Activated CD4-positive, alpha-beta T cell treated with anti-CD3 and anti-CD28 coated beads, Interleukin-2, amount 50 U/mL, for 1 hour (primary cell): ENCODE results near the gene SCIMP.
"Not testable (repeated sequence)": the region's sequence is repeated elsewhere in the genome, so short reads cannot be mapped to it uniquely, and the experiment has no call there.

Experiments
- DNase-seq: peaks from one replicate; pipeline ENCODE4 v3.0.0-alpha.2; 2020

Gene SCIMP

GRCh38 chr17:5234645-5235576, at the start of gene SCIMP:
SCIMP (minus strand) TSS chr17:5234860; CDS start chr17:5234755, 105 bp downstream.
- DNase-seq = no peak

DNA sequence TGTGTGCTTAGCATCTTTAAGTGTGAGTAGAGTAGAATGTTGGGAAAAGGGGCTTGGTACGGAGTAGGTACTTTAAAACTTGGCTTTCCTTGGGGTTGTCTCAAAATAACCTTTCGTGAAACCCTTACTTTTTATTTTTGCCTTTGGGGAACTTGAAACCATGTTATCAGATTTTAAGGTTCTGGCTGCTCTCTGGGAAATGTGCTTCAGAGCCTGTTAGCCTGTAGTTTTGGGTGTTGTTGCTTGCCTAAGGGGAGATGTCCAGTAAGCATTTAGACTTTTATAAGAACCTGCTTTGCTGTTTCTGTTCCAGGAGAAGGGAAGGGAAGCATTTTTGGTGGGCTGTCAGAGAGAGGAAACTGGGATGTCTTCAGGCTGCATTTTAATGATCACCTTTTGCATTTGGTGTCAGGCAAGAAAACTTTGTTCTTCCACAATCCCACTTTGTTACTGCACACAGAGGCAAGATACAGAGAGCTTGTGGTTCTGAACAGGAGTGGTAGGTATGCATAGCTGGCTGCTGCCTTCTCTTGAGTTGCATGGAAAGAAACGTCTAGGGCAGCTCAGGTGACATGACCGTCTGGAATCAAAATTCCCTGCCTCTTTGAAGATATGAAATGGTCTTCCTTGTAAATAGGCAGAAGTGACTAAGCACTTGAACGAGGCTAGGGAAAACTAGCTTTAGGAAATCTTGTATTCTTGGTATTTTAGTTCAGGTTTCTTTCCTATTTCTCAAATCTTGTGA, 49.1 kb upstream of the SCIMP start:
- no peak for DNase-seq

- peak; percentile 43 for DNase-seq
These were observed 48.1 kb upstream of the SCIMP start for GRCh38 chr17:5282642-5283217.

DNA sequence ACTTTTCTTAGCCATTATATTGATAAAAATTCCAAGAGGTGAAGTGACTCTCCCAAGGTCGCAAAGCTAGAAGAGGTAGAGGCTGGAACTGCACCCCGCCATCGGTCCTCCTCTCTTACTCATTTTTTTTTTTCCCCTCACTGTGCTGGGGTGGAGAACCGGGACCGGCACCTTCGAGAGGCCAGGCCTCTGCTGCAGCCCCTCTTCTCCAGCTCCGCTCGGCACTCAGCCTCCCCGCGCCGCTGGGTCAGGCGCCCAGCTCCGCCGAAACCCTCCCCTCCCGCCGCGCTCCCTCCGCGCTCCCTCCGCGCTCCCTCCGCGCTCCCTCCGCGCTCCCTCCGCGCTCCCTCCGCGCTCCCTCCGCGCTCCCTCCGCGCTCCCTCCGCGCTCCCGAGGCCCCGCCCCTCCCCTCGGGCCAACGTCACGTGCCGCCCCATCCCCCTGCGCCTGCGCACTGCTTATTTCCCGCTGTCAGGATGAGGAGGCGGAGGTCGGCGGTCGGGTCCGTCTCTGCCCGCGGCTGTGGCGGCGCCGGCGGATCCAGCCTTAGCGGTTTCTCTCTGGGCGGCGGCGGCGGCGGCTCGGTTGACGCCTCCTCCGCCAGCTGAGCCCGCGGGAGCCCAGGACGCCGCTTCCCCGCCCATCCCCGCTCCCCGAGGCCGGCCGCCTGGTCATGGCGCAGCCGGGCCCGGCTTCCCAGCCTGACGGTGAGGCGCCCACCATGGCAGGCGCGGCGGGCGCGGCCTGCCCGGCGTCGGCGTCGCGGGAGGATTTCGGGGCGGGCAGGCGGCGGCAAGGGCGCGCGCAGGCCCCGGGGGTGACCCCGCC, 47.4 kb upstream of the SCIMP start, which contains the start of gene RABEP1:
Gene RABEP1 (plus strand): TSS at position 471 of the 828 bp plus-strand sequence. CDS start 203 bp downstream, at position 674.
- peak; percentile 94 for DNase-seq

- no peak for DNase-seq
These were observed 37.7 kb upstream of the SCIMP start for GRCh38 chr17:5272322-5272721.

DNA sequence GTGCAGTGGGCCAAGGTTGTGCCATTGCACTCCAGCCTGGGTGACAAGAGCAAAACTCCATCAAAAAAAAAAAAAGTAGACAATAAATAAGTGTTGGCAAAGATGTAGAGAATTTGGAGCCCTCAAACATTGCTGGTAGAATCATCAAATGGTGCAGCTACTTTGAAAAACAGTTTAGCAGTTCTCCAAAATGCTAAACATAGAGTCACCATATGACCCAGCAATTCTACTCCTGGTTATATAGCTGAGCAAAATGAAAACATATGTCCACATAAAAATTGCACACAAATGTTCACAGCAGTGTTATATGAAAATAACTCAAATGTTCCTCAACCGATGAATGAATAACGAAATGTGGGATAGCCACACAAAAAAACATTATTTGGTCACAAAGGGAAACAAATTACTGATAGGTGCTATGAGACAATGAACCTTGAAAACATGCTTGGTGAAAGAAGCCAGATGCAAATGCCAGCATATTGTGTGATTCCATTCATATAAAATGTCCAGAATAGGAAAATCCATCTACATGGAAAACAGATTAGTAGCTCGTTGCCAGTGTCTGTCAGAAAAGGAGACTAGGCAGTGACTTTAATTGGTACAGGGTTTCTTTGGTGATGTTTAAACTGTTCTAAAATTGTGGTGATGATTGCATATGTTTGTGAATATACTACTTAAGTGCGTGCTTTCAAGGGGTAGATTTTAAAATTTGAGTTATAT, 34.7 kb upstream of the SCIMP start:
- no peak for DNase-seq

- no peak for DNase-seq
These were observed 30.2 kb upstream of the SCIMP start for GRCh38 chr17:5264893-5265292.

- no peak for DNase-seq
These were observed 28.8 kb upstream of the SCIMP start for GRCh38 chr17:5263441-5263840.

DNA sequence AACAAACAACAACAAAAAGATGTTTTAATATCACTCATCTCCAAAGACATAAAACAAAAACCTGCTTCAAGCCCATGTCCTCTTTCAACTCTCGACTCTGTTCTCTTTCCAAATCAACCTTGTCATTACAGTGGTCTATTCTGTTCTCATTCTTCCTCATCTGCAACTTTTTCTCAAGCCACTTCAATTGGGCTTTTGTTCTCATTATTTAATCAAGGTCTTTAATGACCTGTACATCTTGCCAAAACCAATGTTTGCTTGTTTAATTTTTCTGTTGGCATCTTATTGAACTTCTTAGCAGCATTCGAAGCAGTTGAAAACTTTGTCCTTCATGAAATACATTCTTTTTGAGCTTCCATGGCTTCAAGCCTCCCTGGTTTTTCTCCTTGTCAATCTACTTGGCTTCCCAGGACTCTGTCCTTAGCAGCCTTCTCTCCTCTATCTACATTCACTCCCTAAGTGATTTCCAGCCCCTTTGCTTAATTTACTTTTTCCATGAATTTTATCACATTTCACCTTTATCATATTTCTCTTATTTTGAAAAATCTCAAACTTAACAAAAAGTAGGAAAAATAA, 27.8 kb upstream of the SCIMP start:
- no peak for DNase-seq

GRCh38 chr17:5260542-5260941, 25.9 kb upstream of the SCIMP start:
- no peak for DNase-seq

DNA sequence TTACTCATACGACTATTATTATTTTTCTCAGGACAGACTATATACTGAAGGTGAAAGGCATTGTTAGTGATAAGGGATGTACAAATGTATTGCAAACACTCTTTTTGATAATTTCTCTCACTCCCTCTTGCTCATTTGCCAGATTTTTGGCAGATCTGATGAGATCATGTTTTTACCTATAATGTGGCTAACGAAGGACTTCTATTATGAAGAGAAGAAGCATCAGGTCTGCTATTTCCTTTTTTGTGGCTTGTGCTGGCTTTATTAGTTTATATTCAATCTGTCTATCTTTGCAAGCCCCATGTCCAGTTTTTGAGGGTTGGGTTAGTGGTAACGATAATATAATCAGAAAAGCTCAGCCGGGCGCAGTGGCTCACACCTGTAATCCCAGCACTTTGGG, 22.5 kb upstream of the SCIMP start:
- DNase-seq = no peak

DNA sequence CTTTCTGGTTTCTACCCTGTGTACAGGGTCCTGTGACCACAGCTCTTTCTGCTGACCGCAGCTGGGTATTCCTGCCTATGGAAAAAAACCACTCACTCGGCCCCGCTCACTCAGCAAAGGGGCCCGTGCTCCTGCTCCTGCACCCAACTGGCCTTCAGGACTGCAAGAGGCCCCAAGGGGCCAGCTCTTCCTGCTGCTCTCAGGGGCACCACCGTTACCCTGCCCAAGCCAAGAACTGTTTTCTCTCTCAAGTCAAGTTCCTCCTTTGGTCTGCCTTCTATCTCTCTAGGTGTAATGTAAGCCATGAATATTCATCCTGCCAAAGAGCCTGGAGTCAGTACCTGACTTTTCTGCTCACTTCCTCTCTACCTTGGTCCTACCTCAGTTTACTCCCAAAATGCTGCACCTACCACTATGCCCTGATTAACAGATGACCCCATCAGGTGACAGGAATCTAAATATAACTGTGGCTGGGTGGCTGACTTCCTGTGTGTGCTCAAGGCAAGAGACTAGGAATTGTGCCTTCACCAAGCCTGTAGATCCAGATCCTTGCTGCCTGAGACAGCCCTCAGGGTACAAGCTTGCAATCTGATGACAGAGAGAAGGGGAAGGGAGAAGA, 20.4 kb upstream of the SCIMP start:
- no peak for DNase-seq

DNA sequence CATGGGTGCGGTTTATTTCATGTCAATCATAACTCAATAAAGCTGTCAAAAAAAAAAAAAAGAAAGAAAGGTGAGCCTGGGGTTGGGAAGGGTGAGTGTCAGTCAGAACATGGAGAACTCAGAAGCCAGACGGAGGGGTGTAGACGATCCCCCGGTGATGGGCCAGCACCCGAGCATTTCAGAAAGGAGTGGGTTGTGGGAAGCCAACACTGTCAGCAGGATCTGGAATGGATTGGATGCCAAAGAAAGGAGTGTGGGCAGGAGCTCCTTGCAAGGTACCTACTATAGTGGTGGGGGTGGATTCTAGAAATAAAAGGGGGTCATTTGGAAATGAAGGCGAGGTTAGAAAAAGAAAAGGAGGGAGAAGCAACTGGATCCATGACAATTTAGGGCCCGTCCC, 19.8 kb upstream of the SCIMP start:
- DNase-seq = no peak

- peak; percentile 56 for DNase-seq
These were observed 15.0 kb upstream of the SCIMP start for GRCh38 chr17:5249615-5250014.

GRCh38 chr17:5248821-5249479, 14.3 kb upstream of the SCIMP start:
- DNase-seq = no peak

DNA sequence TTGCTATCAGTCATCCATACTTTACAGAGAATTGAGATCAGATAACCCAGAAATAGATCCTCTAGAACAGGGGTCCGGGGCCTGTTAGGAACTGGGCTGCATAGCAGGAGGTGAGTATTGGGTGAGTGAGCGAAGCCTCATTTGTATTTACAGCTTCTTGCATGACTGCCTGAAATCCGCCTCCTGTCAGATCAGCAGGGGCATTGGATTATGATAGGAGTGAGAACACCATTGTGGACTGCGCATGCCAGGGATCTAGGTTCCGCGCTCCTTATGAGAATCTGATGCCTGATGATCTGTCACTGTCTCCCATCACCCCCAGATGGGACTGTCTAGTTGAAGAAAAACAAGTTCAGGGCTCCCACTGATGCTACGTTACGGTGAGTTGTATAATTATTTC, 13.0 kb upstream of the SCIMP start:
- no peak for DNase-seq

DNA sequence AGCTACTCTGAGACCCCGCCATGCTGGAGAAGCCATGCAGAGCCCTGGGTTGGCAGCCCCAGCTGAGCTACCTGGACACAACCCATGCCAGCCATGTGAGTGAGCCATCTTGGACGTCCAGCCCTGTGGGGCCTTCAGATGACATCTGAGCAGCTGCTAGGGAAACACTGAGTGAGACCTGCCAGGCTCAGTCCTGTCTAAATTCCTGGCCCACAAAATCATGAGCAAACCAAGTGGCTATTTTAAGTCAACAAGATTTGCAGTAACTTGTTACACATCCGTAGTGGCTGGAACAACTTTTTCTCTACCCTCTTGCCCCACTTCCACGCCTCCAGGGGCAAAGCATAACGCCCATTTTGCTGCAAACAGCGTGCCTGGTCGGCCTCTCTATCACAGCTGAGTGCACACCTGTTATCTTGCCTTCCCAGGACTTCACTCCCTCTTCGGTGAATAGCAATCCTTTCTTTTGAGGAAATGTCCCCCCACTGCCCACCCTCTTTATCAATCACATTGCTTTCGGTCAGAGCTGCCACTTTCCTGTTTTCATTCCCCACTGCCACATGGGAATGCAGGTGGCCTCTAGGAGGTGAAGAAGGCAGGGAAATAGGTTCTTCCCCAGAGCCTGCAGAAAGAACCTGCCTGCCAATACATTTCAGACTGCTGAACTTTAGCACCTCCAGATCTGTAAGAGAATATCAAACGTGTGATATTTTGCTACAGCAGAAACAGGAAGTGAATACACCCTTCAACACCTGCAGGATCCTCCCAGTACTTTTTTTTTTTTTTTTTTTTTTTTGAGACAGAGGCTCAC, 7.4 kb upstream of the SCIMP start:
- DNase-seq = no peak

GRCh38 chr17:5239769-5240168, 5.1 kb upstream of the SCIMP start:
- DNase-seq = not testable (repeated sequence)

DNA sequence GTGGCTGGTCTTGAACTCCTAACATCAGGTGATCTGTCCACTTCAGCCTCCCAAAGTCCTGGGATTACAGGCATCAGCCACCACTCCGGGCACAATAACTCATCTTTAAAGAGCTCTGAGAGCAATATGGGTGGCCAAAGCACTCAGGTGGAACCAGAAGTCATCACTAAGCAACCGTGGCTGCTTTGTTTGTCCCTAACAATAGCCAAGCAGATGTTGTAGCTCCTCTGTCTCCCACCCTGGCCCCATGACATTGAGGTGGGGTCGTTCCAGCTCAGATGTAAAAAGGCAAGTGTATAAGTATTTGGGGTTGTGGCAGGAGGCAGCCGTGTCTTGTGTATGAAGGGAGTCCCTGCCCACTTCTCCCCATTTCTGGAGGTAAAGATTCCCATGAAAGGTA, 3.7 kb upstream of the SCIMP start:
- no peak for DNase-seq
